ENCODE results near the gene AATK.

AATK gene

GRCh38 chr17:81076141-81076679 lies 89.8 kb downstream of the AATK start:
- no peak overlapping the region for H3K4me3 ChIP-seq (ENCODE audit: low read depth, low read length)

- no peak overlapping the region for H3K4me3 ChIP-seq (ENCODE audit: low read depth, low read length)
Measured at GRCh38 chr17:81075307-81075706, 90.7 kb downstream of the AATK start.

GRCh38 chr17:81074875-81075274 lies 91.1 kb downstream of the AATK start:
- no peak overlapping the region for H3K4me3 ChIP-seq (ENCODE audit: low read depth, low read length)

GRCh38 chr17:81073967-81074839 lies 91.8 kb downstream of the AATK start:
- H3K4me3 ChIP-seq (ENCODE audit: low read depth, low read length), result no peak overlapping the region

- no peak overlapping the region for H3K4me3 ChIP-seq (ENCODE audit: low read depth, low read length)
Measured at GRCh38 chr17:81071761-81072741, 94.0 kb downstream of the AATK start.

GRCh38 chr17:81070541-81071246 lies 95.3 kb downstream of the AATK start:
- no peak overlapping the region for H3K4me3 ChIP-seq (ENCODE audit: low read depth, low read length)

- no peak overlapping the region for H3K4me3 ChIP-seq (ENCODE audit: low read depth, low read length)
Measured at GRCh38 chr17:81069135-81069645, 96.8 kb downstream of the AATK start.

- no peak overlapping the region for H3K4me3 ChIP-seq (ENCODE audit: low read depth, low read length)
Measured at GRCh38 chr17:81068411-81069134, 97.4 kb downstream of the AATK start.

- H3K4me3 ChIP-seq (ENCODE audit: low read depth, low read length), result no peak overlapping the region
Measured at GRCh38 chr17:81067391-81067811, 98.6 kb downstream of the AATK start.
